HEK293 (cell line): Measurements from ENCODE around the gene EED.

Source experiments
- CTCF ChIP-seq: fragments of 450-650 bp; formaldehyde crosslinking; IDR thresholded peaks from 2 replicates; pipeline ENCODE4 v1.5.1; 2016; ENCODE audit warnings: missing biosample characterization, missing genetic modification characterization
- ELK4 ChIP-seq: IDR thresholded peaks from 2 replicates; pipeline ENCODE4 v1.6.1; 2011; ENCODE audit warnings: mild to moderate bottlenecking, low read depth, low read length, borderline replicate concordance
- HOXA7 ChIP-seq: sonication (generic); formaldehyde crosslinking; IDR thresholded peaks from 2 replicates; pipeline ENCODE4 v1.8.1; 2022; ENCODE audit warnings: missing genetic modification reagents, borderline replicate concordance
- PBX3 ChIP-seq: sonication (generic); formaldehyde crosslinking; IDR thresholded peaks from 2 replicates; pipeline ENCODE4 v1.8.1; 2022; ENCODE audit warnings: mild to moderate bottlenecking, moderate library complexity, missing genetic modification reagents
- SP2 ChIP-seq: fragments of 450-650 bp; formaldehyde crosslinking; IDR thresholded peaks from 2 replicates; pipeline ENCODE4 v1.5.1; 2016; ENCODE audit warnings: missing biosample characterization, missing genetic modification characterization
- ZBTB7A ChIP-seq: fragments of 450-650 bp; formaldehyde crosslinking; IDR thresholded peaks from 2 replicates; pipeline ENCODE4 v1.5.1; 2016; ENCODE audit warnings: low read depth, missing biosample characterization, missing genetic modification characterization
- ZNF221 ChIP-seq: fragments of 450-650 bp; formaldehyde crosslinking; IDR thresholded peaks from 2 replicates; pipeline ENCODE4 v1.5.1; 2017; ENCODE audit warnings: missing biosample characterization, missing genetic modification characterization, borderline replicate concordance
- ZNF292 ChIP-seq: fragments of 450-650 bp; formaldehyde crosslinking; IDR thresholded peaks from 2 replicates; pipeline ENCODE4 v1.5.1; 2016; ENCODE audit warnings: low read depth, missing biosample characterization, missing genetic modification characterization, borderline replicate concordance
- ZNF518A ChIP-seq: fragments of 450-650 bp; formaldehyde crosslinking; conservative IDR thresholded peaks from 2 replicates; pipeline ENCODE4 v1.5.1; 2016; ENCODE audit warnings: low read depth, missing biosample characterization, missing genetic modification characterization

GRCh38 chr11:86249307-86250098 lies 5.0 kb downstream of the EED start:
- TF ChIP-seq ZNF221 (tag by site-specific recombination) = no peak
- no peak for TF ChIP-seq SP2 (tag by site-specific recombination)
- TF ChIP-seq ZNF518A (tag by site-specific recombination) = no peak
- no peak for TF ChIP-seq CTCF (tag by site-specific recombination)
- no peak for TF ChIP-seq ZBTB7A (tag by site-specific recombination)
- TF ChIP-seq ZNF292 (tag by site-specific recombination) = no peak
- TF ChIP-seq ELK4 = no peak
- no peak for TF ChIP-seq PBX3 (CRISPR knock-in tag)
- TF ChIP-seq HOXA7 (CRISPR knock-in tag) = no peak
